H1 (cell line): ENCODE measurements around the gene TCP11. TPM values are rescaled to one million over a fixed set of nuclear protein-coding genes. Genes with fewer than 3 reads are reported as not detected.

Experiments used
- CHD2 ChIP-seq: IDR thresholded peaks from 2 replicates; pipeline ENCODE4 v1.6.1; 2012; ENCODE audit warnings: low read length, improper control_type of control experiment
- CHD7 ChIP-seq: fragments of 300-600 bp; sonication (generic); IDR thresholded peaks from 2 replicates; pipeline ENCODE4 v1.7.1; 2012; ENCODE audit warnings: low read length, moderate library complexity, mild to moderate bottlenecking, inconsistent platforms; ENCODE audit not compliant: insufficient replicate concordance
- EZH2 ChIP-seq: fragments of 200-600 bp; sonication (generic); IDR thresholded peaks from 2 replicates; pipeline ENCODE4 v1.7.1; 2012; ENCODE audit warnings: low read depth, mild to moderate bottlenecking, moderate library complexity, low read length, inconsistent platforms; ENCODE audit not compliant: severe bottlenecking
- HDAC2 ChIP-seq, 2 experiments: fragments of 300-600 bp in 1 of 2; sonication (generic) in 1 of 2; IDR thresholded peaks; 2 replicates each; pipeline ENCODE4 v1.6.1; 2011 to 2012; ENCODE audit warnings: low read depth in 2 of 2, low read length in 2 of 2, mild to moderate bottlenecking in 2 of 2, moderate library complexity in 2 of 2, borderline replicate concordance in 1 of 2, inconsistent platforms in 1 of 2
- KDM5A ChIP-seq: fragments of 200-600 bp; IDR thresholded peaks from 2 replicates; pipeline ENCODE4 v1.7.1; 2012; ENCODE audit warnings: mild to moderate bottlenecking, low read length, inconsistent platforms, mixed read lengths
- NRF1 ChIP-seq: IDR thresholded peaks from 2 replicates; pipeline ENCODE4 v1.6.1; 2011; ENCODE audit warnings: mild to moderate bottlenecking, low read depth, low read length, improper control_type of control experiment
- SIN3A ChIP-seq, 2 experiments: IDR thresholded peaks in 1 of 2; conservative IDR thresholded peaks in 1 of 2; 2 replicates each; pipeline ENCODE4 v1.6.1; 2011 to 2012; ENCODE audit warnings: low read length in 2 of 2, improper control_type of control experiment in 1 of 2, low read depth in 1 of 2, mild to moderate bottlenecking in 1 of 2
- SIX5 ChIP-seq: IDR thresholded peaks from 2 replicates; pipeline ENCODE4 v1.6.1; 2011; ENCODE audit warnings: mild to moderate bottlenecking, low read depth, low read length
- SP1 ChIP-seq: IDR thresholded peaks from 2 replicates; pipeline ENCODE4 v1.6.1; 2011; ENCODE audit warnings: low read depth, low read length
- SP4 ChIP-seq: IDR thresholded peaks from 2 replicates; pipeline ENCODE4 v1.6.1; 2012; ENCODE audit warnings: low read length, inconsistent platforms
- TCF12 ChIP-seq: IDR thresholded peaks from 2 replicates; pipeline ENCODE4 v1.6.1; 2011; ENCODE audit warnings: low read depth, mild to moderate bottlenecking, low read length
- polyA plus RNA-seq, 7 experiments: library from polyadenylated mRNA; depleted of rRNA in 3 of 7; stranded (reverse) in 5 of 7; unstranded in 2 of 7; fragments of >200 nt in 5 of 7; fragments of 200-250 nt in 2 of 7; gene quantifications; 1 replicate in 5 of 7; 2 replicates in 1 of 7; 4 replicates in 1 of 7; pipeline versions ENCODE4 v1.2.1 to v1.2.3, GENCODE V29; 2011 to 2013; ENCODE audit warnings: missing spikeins in 2 of 7, mixed read lengths in 2 of 7
- total RNA-seq: library from RNA; stranded (reverse); fragmentation: NEBNext Ultra II Directional; extraction: Animal tissue kit (Norgen Biotek cat#: 25700); gene quantifications from 2 replicates; pipeline ENCODE4 v1.2.1, GENCODE V29; 2021
- TF ChIP-seq, protein P1 (sequence below): IDR thresholded peaks from 2 replicates; pipeline ENCODE4 v1.6.1; 2012; ENCODE audit warnings: inconsistent platforms

Gene TCP11
- total and polyA plus RNA-seq, 2 of the 8 experiments (the other 6 are each of a cell fraction or from before 2014, with no cell fraction given): 0.11 TPM; not detected in 1

DNA sequence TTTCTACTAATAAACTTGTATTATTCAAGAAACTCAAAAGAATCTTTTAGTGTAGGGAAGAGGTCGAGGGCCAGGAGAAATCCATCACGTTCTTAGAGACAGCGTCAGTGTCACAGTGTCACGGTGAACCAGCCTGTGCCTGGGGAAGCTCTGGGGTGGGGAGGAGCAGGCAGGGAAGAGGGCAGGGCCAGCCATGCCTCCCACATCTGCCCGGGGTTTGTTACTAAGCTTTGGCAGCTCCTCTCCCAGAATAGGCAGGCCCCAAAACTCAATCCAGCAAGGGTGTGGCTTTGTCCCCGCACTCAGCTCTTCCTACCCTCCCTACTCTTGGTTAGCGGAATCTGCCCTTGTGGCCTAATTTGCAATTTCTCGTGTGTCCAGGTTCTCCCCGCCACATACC is 72.9 kb downstream of the TCP11 start (continued):
- TF ChIP-seq CHD7 (no peak), EZH2 (no peak), TCF12 (no peak), CHD2 (no peak), SIN3A (conservative IDR thresholded peaks at IDR 0.05 in 1 of 2, IDR thresholded peaks at IDR 0.05 in 1 of 2; ENCODE audit: low read depth in 1 of 2, low read length in 2 of 2) (no peak), NRF1 (no peak), SIX5 (no peak), KDM5A (no peak), SP4 (no peak), SP1 (no peak), HDAC2 (IDR thresholded peaks at IDR 0.05; ENCODE audit: borderline replicate concordance in 1 of 2, low read depth in 2 of 2, low read length in 2 of 2) (no peak)
- TF ChIP-seq, protein P1, sequence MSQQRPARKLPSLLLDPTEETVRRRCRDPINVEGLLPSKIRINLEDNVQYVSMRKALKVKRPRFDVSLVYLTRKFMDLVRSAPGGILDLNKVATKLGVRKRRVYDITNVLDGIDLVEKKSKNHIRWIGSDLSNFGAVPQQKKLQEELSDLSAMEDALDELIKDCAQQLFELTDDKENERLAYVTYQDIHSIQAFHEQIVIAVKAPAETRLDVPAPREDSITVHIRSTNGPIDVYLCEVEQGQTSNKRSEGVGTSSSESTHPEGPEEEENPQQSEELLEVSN: no peak
